ENCODE data around the gene SRGAP3.

SRGAP3 gene

GRCh38 chr3:8981700-8982099 lies 267.7 kb downstream of the SRGAP3 start:
- TF ChIP-seq CTCF (IDR thresholded peaks at IDR 0.05; ENCODE audit: extremely low read depth, insufficient read depth, missing control alignments), result no peak
- no peak for DNase-seq (ENCODE audit: low spot score)
- in situ Hi-C loops (cut with MboI; ENCODE audit: low pct_unique_long_range_greater_than_20kb, low sequenced_read_pairs, unreplicated experiment), result no loop called here

- in situ Hi-C loops (cut with MboI; ENCODE audit: low pct_unique_long_range_greater_than_20kb, low sequenced_read_pairs, unreplicated experiment), result no loop called here
- no peak for TF ChIP-seq CTCF (IDR thresholded peaks at IDR 0.05; ENCODE audit: extremely low read depth, insufficient read depth, missing control alignments)
- DNase-seq (ENCODE audit: low spot score), result no peak
These were observed 268.1 kb downstream of the SRGAP3 start for GRCh38 chr3:8981296-8981695.

GRCh38 chr3:8980756-8981257 lies 268.6 kb downstream of the SRGAP3 start:
- no peak for DNase-seq (ENCODE audit: low spot score)
- TF ChIP-seq CTCF (IDR thresholded peaks at IDR 0.05; ENCODE audit: extremely low read depth, insufficient read depth, missing control alignments), result no peak
- in situ Hi-C loops (cut with MboI; ENCODE audit: low pct_unique_long_range_greater_than_20kb, low sequenced_read_pairs, unreplicated experiment), result no loop called here

GRCh38 chr3:8979262-8979661 lies 270.2 kb downstream of the SRGAP3 start:
- no peak for DNase-seq (ENCODE audit: low spot score)
- no peak for TF ChIP-seq CTCF (IDR thresholded peaks at IDR 0.05; ENCODE audit: extremely low read depth, insufficient read depth, missing control alignments)
- in situ Hi-C loops (cut with MboI; ENCODE audit: low pct_unique_long_range_greater_than_20kb, low sequenced_read_pairs, unreplicated experiment), result loop anchor here (10.0 kb wide), 1 partner anchor 326 kb away; no protein-coding TSS in a partner anchor

GRCh38 chr3:8978551-8978950 lies 270.9 kb downstream of the SRGAP3 start:
- no peak for DNase-seq (ENCODE audit: low spot score)
- no peak for TF ChIP-seq CTCF (IDR thresholded peaks at IDR 0.05; ENCODE audit: extremely low read depth, insufficient read depth, missing control alignments)
- in situ Hi-C loops (cut with MboI; ENCODE audit: low pct_unique_long_range_greater_than_20kb, low sequenced_read_pairs, unreplicated experiment), result loop anchor here (10.0 kb wide), 1 partner anchor 326 kb away; no protein-coding TSS in a partner anchor

- in situ Hi-C loops (cut with MboI; ENCODE audit: low pct_unique_long_range_greater_than_20kb, low sequenced_read_pairs, unreplicated experiment), result loop anchor here (10.0 kb wide), 1 partner anchor 328 kb away; no protein-coding TSS in a partner anchor
- no peak for DNase-seq (ENCODE audit: low spot score)
- no peak for TF ChIP-seq CTCF (IDR thresholded peaks at IDR 0.05; ENCODE audit: extremely low read depth, insufficient read depth, missing control alignments)
These were observed 272.8 kb downstream of the SRGAP3 start for GRCh38 chr3:8976540-8977182.
